ENCODE data around the gene IPO9. TPM values are rescaled to one million over a fixed set of nuclear protein-coding genes. Genes with fewer than 3 reads are reported as not detected.

IPO9 gene
- total and polyA plus RNA-seq, 10 of the 15 experiments (the other 5 are each of a cell fraction or from before 2014, with no cell fraction given): 19.1 to 77.3 (median 34.1) TPM

- Histone ChIP-seq H3K9me3 (replicated peaks; ENCODE audit: control insufficient read depth, insufficient read depth, low read length) (no peaks in the 10 kb centered on the region), H4K20me1 (ENCODE audit: control insufficient read depth, insufficient read depth) (no peaks in the 10 kb centered on the region), H3K4me2 (ENCODE audit: control insufficient read depth, insufficient read depth) (no peak overlapping the region), H3K4me3 (no peak overlapping the region), H3K36me3 (ENCODE audit: control insufficient read depth in 2 of 2, insufficient read depth in 2 of 2, low read length in 1 of 2) (no peaks in the 10 kb centered on the region), H3K4me1 (ENCODE audit: control insufficient read depth, insufficient read depth, low read length) (no peaks in the 10 kb centered on the region), H2AFZ (ENCODE audit: control insufficient read depth, low read depth, low read length) (no peak overlapping the region), H3K9ac (ENCODE audit: control insufficient read depth, insufficient read depth, low read length) (no peak overlapping the region), H3K79me2 (ENCODE audit: control insufficient read depth, insufficient read depth, low read length) (no peaks in the 10 kb centered on the region), H3K27ac (ENCODE audit: control insufficient read depth, insufficient read depth) (no peak overlapping the region), H3K27me3 (replicated peaks in 1 of 2; ENCODE audit: control insufficient read depth in 2 of 2, insufficient read depth in 2 of 2, low read length in 1 of 2) (no peaks in the 10 kb centered on the region)
- CTCF ChIA-PET: interaction anchor here (0.6 to 10.2 kb wide), 7 partner anchors 11 to 155 kb away, joined by 3 to 233 read pairs (median 4); no protein-coding TSS in a partner anchor
- BruUV-seq (replicated peaks): no TSS peak
- RAD21 ChIA-PET (ENCODE audit: unreplicated experiment): interaction anchor here (1.1 to 4.5 kb wide), 3 partner anchors 17 to 235 kb away, joined by 3 to 62 read pairs (median 3); no protein-coding TSS in a partner anchor
- SMC1A ChIA-PET (ENCODE audit: uncharacterized antibody, unreplicated experiment): interaction anchor here (1.0 to 2.3 kb wide), 2 partner anchors 74 to 220 kb away, joined by 6 to 12 read pairs; no protein-coding TSS in a partner anchor
- intact Hi-C loops (cut with micrococcal nuclease; ENCODE audit: unreplicated experiment) (no loop called here), in situ Hi-C loops (cut with MboI) (no loop called here)
- no peak for FAIRE-seq
- ATAC-seq: no peak
- TF ChIP-seq DPF2 (IDR thresholded peaks at IDR 0.05): no peak
- no peak for TF ChIP-seq IRF3 (IDR thresholded peaks at IDR 0.05)
- POLR2A ChIA-PET: no interaction called here
- WGBS (ENCODE audit: insufficient coverage, insufficient replicate concordance, low lambda C conversion rate, missing lambda C conversion rate): 27% methylated on average over 4 of the region's 4 CpGs
- no peak for DNase-seq (ENCODE audit: low read depth, low spot score)
Observed at GRCh38 chr1:201898240-201898894, 69.4 kb downstream of the IPO9 start.

DNA sequence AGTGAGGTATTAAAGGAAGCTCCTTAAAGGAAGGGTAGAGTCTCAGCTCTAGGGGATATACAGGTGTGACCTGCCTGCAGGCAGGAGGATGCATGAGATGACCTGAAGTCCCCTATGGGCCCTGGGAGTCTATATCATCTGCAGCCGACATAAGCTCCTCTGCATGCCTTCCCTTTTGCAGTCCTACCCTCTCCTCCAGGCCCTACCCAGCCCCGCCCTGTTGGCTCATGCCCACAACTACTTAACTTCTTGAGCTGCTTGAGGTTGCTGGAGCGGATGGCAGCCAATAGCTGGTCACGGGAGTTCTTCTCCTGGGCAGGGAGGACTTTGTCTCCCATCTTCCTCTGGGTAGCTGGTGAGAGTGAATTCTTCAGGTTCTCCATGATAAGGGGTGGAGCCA lies 70.0 kb downstream of the IPO9 start:
- ATAC-seq (no peak), FAIRE-seq (no peak), DNase-seq (ENCODE audit: low read depth, low spot score) (no peak)
- Histone ChIP-seq H3K27ac (ENCODE audit: control insufficient read depth, insufficient read depth) (no peak overlapping the region), H4K20me1 (ENCODE audit: control insufficient read depth, insufficient read depth) (no peaks in the 10 kb centered on the region), H3K9me3 (replicated peaks; ENCODE audit: control insufficient read depth, insufficient read depth, low read length) (no peaks in the 10 kb centered on the region), H3K27me3 (replicated peaks in 1 of 2; ENCODE audit: control insufficient read depth in 2 of 2, insufficient read depth in 2 of 2, low read length in 1 of 2) (no peaks in the 10 kb centered on the region), H3K4me1 (ENCODE audit: control insufficient read depth, insufficient read depth, low read length) (no peaks in the 10 kb centered on the region), H3K4me2 (ENCODE audit: control insufficient read depth, insufficient read depth) (no peak overlapping the region), H3K9ac (ENCODE audit: control insufficient read depth, insufficient read depth, low read length) (no peak overlapping the region), H2AFZ (ENCODE audit: control insufficient read depth, low read depth, low read length) (no peak overlapping the region), H3K36me3 (ENCODE audit: control insufficient read depth in 2 of 2, insufficient read depth in 2 of 2, low read length in 1 of 2) (no peaks in the 10 kb centered on the region), H3K4me3 (no peak overlapping the region), H3K79me2 (ENCODE audit: control insufficient read depth, insufficient read depth, low read length) (no peaks in the 10 kb centered on the region)
- SMC1A ChIA-PET (ENCODE audit: uncharacterized antibody, unreplicated experiment): interaction anchor here (1.0 to 1.1 kb wide), 2 partner anchors 73 to 74 kb away, joined by 4 to 6 read pairs; no protein-coding TSS in a partner anchor
- 28% methylated on average over 4 of the region's 4 CpGs for WGBS (ENCODE audit: insufficient coverage, insufficient replicate concordance, low lambda C conversion rate, missing lambda C conversion rate)
- intact Hi-C loops (cut with micrococcal nuclease; ENCODE audit: unreplicated experiment) (no loop called here), in situ Hi-C loops (cut with MboI) (no loop called here)
- BruUV-seq (replicated peaks): no TSS peak
- no peak for TF ChIP-seq SPI1 (IDR thresholded peaks at IDR 0.05; ENCODE audit: borderline replicate concordance, insufficient read depth, low read depth, low read length)
- TF ChIP-seq CREB1 (IDR thresholded peaks at IDR 0.05; ENCODE audit: low read depth): no peak
- TF ChIP-seq CHD1 (IDR thresholded peaks at IDR 0.05; ENCODE audit: low read depth, low read length): no peak
- POLR2A ChIA-PET: interaction anchor here (0.6 kb wide), 1 partner anchor 74 kb away, joined by 3 read pairs; no protein-coding TSS in a partner anchor
- CTCF ChIA-PET: interaction anchor here (0.7 to 10.2 kb wide), 4 partner anchors 12 to 93 kb away, joined by 3 to 233 read pairs (median 4); no protein-coding TSS in a partner anchor
- RAD21 ChIA-PET (ENCODE audit: unreplicated experiment): interaction anchor here (0.9 to 1.1 kb wide), 2 partner anchors 18 to 74 kb away, joined by 3 read pairs; no protein-coding TSS in a partner anchor

All from GM12878 (cell line).